Panc1 (cell line): ENCODE results near the gene SDC1. TPM values are rescaled to one million over a fixed set of nuclear protein-coding genes. Genes with fewer than 3 reads are reported as not detected.

Experiments used
- ATAC-seq: fragments of 200-7000 bp; cut with Tn5 transposase; 2 replicates; pipeline ENCODE4 v1.9.1; 2020; ENCODE audit warnings: mild to moderate bottlenecking, moderate library complexity
- BruUV-seq: library from RNA; stranded (reverse); fragments of 400-500 nt; replicated peaks from 2 replicates; lab custom pipeline; 2021; lab: Mats Ljungman, UMichigan
- CTCF ChIA-PET: fragments of 300-600 bp; sonication (Branson Sonifier 250); formaldehyde crosslinking; loops from one replicate; lab custom pipeline; 2022; ENCODE audit warnings: antibody characterized with exemption; lab: Charles Lee
- POLR2A ChIA-PET: fragments of 300-600 bp; sonication (Branson Sonifier 250); formaldehyde crosslinking; loops from one replicate; lab custom pipeline; 2022; ENCODE audit warnings: antibody characterized with exemption; lab: Charles Lee
- DNase-seq: peaks from one replicate; pipeline ENCODE4 v3.0.0-alpha.2; 2010; ENCODE audit warnings: low read depth, low spot score
- H3K27ac ChIP-seq: 2 replicates; pipeline ENCODE4 v1.5.1; 2011; ENCODE audit warnings: mild to moderate bottlenecking, low read length, inconsistent platforms
- H3K27me3 ChIP-seq: fragments of 200-500 bp; sonication (Bioruptor generic); 2 replicates; pipeline ENCODE4 v1.6.0; 2014; ENCODE audit warnings: low read length, inconsistent platforms; ENCODE audit not compliant: control insufficient read depth, insufficient read depth
- H3K36me3 ChIP-seq: fragments of 200-500 bp; sonication (Bioruptor generic); 2 replicates; pipeline ENCODE4 v1.5.1; 2014; ENCODE audit warnings: inconsistent platforms, mild to moderate bottlenecking, low read length, moderate library complexity; ENCODE audit not compliant: control insufficient read depth, insufficient read depth
- H3K4me1 ChIP-seq: 2 replicates; pipeline ENCODE4 v1.5.1; 2011; ENCODE audit warnings: inconsistent platforms, mild to moderate bottlenecking, low read length, moderate library complexity; ENCODE audit not compliant: control insufficient read depth, insufficient read depth
- H3K4me3 ChIP-seq, 2 experiments: 2 replicates each; pipeline ENCODE4 v1.5.1; 2011 to 2012; ENCODE audit warnings: low read depth in 2 of 2, low read length in 2 of 2, mild to moderate bottlenecking in 2 of 2, inconsistent platforms in 1 of 2, moderate library complexity in 1 of 2
- H3K9me3 ChIP-seq: fragments of 200-500 bp; sonication (Bioruptor generic); 2 replicates; pipeline ENCODE4 v1.5.1; 2014; ENCODE audit warnings: low read depth, mild to moderate bottlenecking, inconsistent platforms, low read length, moderate library complexity; ENCODE audit not compliant: control insufficient read depth, insufficient read depth
- POLR2AphosphoS5 ChIP-seq: IDR thresholded peaks from 2 replicates; pipeline ENCODE4 v1.6.1; 2012; ENCODE audit warnings: mild to moderate bottlenecking, low read depth, low read length, moderate library complexity
- SIN3A ChIP-seq: IDR thresholded peaks from 2 replicates; pipeline ENCODE4 v1.6.1; 2012; ENCODE audit warnings: low read depth, mild to moderate bottlenecking, low read length, moderate library complexity, borderline replicate concordance; ENCODE audit not compliant: insufficient read depth
- TCF7L2 ChIP-seq: IDR thresholded peaks from 2 replicates; pipeline ENCODE4 v1.6.1; 2011; ENCODE audit warnings: mild to moderate bottlenecking, low read depth, low read length, inconsistent platforms
- in situ Hi-C: cut with HindIII; loops from 2 replicates; pipeline ENCODE4 v1.10.0; 2016; ENCODE audit warnings: low sequenced_read_pairs, low pct_unique_long_range_greater_than_20kb
- intact Hi-C: fragments of 100-400 bp; cut with micrococcal nuclease; formaldehyde crosslinking; loops from one replicate; pipeline ENCODE4 v1.10.0; 2022; ENCODE audit not compliant: unreplicated experiment
- total RNA-seq: library from RNA; stranded (reverse); gene quantifications from one replicate; pipeline ENCODE4 v1.2.1, GENCODE V29; 2021; ENCODE audit not compliant: unreplicated experiment
- TF ChIP-seq, protein P1 (sequence below): fragments of 450-650 bp; IDR thresholded peaks from 2 replicates; pipeline ENCODE4 v1.5.1; 2017; ENCODE audit warnings: mild to moderate bottlenecking
- TF ChIP-seq, protein P2 (sequence below), 2 experiments: IDR thresholded peaks; 2 replicates each; pipeline ENCODE4 v1.6.1; 2011 to 2012; ENCODE audit warnings: low read depth in 2 of 2, control low read depth in 1 of 2, low read length in 1 of 2, mild to moderate bottlenecking in 1 of 2, moderate library complexity in 1 of 2; ENCODE audit not compliant: insufficient read depth in 1 of 2

Gene SDC1
- total RNA-seq, 1 experiment from 2014 or later = 93.0 TPM

DNA sequence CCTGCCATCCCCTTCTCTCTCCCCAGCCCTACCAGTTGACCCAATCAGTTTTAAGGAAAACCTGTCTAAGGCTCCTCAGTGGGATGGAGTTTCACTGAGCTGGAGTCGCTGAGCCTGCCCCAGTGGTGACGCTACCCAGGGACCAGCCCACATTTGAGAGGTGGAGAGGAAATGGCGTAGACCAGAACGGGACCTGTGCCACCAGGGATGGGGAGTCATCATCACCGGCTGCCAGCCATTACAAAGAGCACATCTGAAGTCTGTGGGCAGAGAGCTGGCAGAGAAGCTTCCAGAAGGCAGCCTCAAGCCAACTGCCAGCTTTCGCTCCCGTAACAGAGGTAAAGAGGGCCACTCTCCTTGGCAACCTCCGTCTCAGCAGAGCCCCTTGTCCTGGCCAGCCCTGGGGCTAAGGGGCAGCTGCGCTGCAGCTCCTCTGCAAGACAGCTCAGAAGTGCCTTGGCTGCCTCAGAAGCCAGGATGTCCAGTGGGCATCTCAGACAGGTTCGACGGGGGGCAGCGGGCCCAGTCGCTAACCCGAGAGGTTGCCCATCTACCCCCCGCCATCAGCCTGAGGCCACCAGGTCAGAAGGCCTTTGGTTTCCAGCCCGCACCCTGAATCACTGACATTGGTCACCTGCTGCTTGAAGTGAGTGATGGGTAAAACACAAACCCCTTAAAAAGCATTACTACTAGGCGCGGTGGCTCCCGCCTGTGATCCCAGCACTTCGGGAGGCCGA is 15.4 kb downstream of the SDC1 start:
- no peaks in the 10 kb centered on the region for H3K27me3 ChIP-seq
- no peaks in the 10 kb centered on the region for H3K9me3 ChIP-seq
- H3K4me3 ChIP-seq = no peak overlapping the region
- no peak overlapping the region for H3K27ac ChIP-seq
- BruUV-seq = no TSS peak
- in situ Hi-C loops = no loop called here
- no peak for TF ChIP-seq TCF7L2
- TF ChIP-seq POLR2AphosphoS5 = no peak
- TF ChIP-seq, protein P1, sequence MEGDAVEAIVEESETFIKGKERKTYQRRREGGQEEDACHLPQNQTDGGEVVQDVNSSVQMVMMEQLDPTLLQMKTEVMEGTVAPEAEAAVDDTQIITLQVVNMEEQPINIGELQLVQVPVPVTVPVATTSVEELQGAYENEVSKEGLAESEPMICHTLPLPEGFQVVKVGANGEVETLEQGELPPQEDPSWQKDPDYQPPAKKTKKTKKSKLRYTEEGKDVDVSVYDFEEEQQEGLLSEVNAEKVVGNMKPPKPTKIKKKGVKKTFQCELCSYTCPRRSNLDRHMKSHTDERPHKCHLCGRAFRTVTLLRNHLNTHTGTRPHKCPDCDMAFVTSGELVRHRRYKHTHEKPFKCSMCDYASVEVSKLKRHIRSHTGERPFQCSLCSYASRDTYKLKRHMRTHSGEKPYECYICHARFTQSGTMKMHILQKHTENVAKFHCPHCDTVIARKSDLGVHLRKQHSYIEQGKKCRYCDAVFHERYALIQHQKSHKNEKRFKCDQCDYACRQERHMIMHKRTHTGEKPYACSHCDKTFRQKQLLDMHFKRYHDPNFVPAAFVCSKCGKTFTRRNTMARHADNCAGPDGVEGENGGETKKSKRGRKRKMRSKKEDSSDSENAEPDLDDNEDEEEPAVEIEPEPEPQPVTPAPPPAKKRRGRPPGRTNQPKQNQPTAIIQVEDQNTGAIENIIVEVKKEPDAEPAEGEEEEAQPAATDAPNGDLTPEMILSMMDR = no peak
- TF ChIP-seq SIN3A = no peak
- TF ChIP-seq, protein P2, sequence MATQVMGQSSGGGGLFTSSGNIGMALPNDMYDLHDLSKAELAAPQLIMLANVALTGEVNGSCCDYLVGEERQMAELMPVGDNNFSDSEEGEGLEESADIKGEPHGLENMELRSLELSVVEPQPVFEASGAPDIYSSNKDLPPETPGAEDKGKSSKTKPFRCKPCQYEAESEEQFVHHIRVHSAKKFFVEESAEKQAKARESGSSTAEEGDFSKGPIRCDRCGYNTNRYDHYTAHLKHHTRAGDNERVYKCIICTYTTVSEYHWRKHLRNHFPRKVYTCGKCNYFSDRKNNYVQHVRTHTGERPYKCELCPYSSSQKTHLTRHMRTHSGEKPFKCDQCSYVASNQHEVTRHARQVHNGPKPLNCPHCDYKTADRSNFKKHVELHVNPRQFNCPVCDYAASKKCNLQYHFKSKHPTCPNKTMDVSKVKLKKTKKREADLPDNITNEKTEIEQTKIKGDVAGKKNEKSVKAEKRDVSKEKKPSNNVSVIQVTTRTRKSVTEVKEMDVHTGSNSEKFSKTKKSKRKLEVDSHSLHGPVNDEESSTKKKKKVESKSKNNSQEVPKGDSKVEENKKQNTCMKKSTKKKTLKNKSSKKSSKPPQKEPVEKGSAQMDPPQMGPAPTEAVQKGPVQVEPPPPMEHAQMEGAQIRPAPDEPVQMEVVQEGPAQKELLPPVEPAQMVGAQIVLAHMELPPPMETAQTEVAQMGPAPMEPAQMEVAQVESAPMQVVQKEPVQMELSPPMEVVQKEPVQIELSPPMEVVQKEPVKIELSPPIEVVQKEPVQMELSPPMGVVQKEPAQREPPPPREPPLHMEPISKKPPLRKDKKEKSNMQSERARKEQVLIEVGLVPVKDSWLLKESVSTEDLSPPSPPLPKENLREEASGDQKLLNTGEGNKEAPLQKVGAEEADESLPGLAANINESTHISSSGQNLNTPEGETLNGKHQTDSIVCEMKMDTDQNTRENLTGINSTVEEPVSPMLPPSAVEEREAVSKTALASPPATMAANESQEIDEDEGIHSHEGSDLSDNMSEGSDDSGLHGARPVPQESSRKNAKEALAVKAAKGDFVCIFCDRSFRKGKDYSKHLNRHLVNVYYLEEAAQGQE (IDR thresholded peaks at IDR 0.05; ENCODE audit: insufficient read depth in 1 of 2, low read depth in 2 of 2, low read length in 1 of 2) = no peak
- ATAC-seq (no peak), DNase-seq (no peak)
- peaks cover 37% of the 10 kb centered on the region for H3K4me1 ChIP-seq
- CTCF ChIA-PET = interaction anchor here (0.6 kb wide), 1 partner anchor 16 kb away, joined by 6 read pairs; no protein-coding TSS in a partner anchor
- POLR2A ChIA-PET = interaction anchor here (0.6 kb wide), 1 partner anchor 30 kb away, joined by 3 read pairs; no protein-coding TSS in a partner anchor
- H3K36me3 ChIP-seq = no peaks in the 10 kb centered on the region
- intact Hi-C loops = no loop called here

DNA sequence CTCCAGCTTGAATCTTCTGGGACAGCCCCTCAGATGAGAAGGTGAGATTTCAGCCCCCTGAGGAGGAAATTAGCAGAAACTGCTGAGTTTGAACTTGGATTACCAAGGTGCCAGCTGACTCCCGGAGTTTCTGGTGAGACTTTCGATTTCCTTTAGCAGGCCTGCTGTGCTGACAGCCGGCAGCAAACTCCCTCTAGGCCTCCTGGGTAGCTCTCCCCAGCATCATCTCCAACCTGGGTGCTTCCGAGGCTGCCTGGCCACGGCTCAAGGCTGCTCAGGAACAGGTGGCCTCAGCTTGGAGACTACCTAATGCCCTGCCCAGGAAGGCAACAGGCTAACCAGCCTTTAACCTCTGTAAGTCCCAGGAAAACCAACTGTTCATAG is 16.5 kb downstream of the SDC1 start:
- Histone ChIP-seq H3K36me3 (no peaks in the 10 kb centered on the region), H3K4me3 (peak overlapping the region in 1 of 2 experiments; percentile 9; a peak in 2 of 4 replicates), H3K9me3 (no peaks in the 10 kb centered on the region), H3K4me1 (peaks cover 36% of the 10 kb centered on the region), H3K27me3 (no peaks in the 10 kb centered on the region), H3K27ac (peak overlapping the region; percentile 67)
- ChIA-PET CTCF (interaction anchor here (0.6 kb wide), 1 partner anchor 17 kb away, joined by 6 read pairs; no protein-coding TSS in a partner anchor), POLR2A (interaction anchor here (0.6 kb wide), 1 partner anchor 63 kb away, joined by 3 read pairs; no protein-coding TSS in a partner anchor)
- DNase-seq = no peak
- no peak for TF ChIP-seq POLR2AphosphoS5
- ATAC-seq = peak; percentile 29; the same call in 1 of the 2 replicates
- in situ Hi-C loops (no loop called here), intact Hi-C loops (no loop called here)
- no TSS peak for BruUV-seq

DNA sequence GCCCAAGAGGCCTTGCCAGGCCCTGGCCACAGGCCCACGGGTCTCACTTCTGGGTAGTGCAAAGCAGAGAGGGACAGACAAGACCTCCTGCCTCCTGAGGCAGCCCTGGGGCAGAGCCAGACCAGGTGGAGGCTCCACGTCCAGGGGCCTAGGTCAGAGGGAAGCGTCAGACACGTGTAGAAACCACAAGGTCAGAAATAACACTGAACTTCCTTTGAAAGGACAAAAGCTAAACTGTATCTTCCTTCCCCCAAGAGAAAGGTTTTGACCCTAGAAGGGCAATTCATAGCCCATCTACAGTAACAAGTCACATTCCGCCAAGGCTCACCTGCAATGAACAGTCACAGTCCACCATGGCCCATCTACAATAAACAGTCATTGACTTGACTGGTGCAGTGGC is 17.9 kb downstream of the SDC1 start:
- in situ Hi-C loops = no loop called here
- BruUV-seq = no TSS peak

More for the DNA sequence above, 17.9 kb downstream of the SDC1 start:
- Histone ChIP-seq H3K4me1 (peaks cover 28% of the 10 kb centered on the region), H3K27ac (no peak overlapping the region; the same call in 1 of the 2 replicates), H3K4me3 (no peak overlapping the region), H3K27me3 (no peaks in the 10 kb centered on the region), H3K9me3 (no peaks in the 10 kb centered on the region), H3K36me3 (no peaks in the 10 kb centered on the region)
- no peak for ATAC-seq
- TF ChIP-seq, protein P2 (IDR thresholded peaks at IDR 0.05; ENCODE audit: insufficient read depth in 1 of 2, low read depth in 2 of 2, low read length in 1 of 2) = no peak
- TF ChIP-seq SIN3A (no peak), POLR2AphosphoS5 (no peak), TCF7L2 (no peak)
- TF ChIP-seq, protein P1 = no peak
- DNase-seq = no peak
- ChIA-PET CTCF (no interaction called here), POLR2A (interaction anchor here (0.5 kb wide), 1 partner anchor 89 kb away, joined by 9 read pairs; no protein-coding TSS in a partner anchor)
- intact Hi-C loops = no loop called here
